ENCODE results near the gene C1orf198.

DNA sequence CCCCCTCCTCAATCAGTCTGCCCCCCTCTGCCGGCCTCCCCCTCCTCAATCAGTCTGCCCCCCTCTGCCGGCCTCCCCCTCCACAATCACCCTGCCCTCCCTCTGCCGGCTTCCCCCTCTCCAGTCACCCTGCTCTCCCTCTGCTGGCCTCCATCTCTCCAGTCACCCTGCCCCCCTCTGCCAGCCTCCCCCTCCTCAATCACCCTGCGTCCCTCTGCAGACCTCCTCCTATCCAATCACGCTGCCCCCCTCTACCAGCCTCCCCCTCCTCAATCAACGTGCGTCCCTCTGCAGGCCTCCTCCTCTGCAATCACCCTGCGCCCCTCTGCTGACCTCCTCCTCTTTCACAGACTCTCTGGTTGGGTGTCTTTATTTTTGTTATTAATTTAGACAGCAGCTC, 11.5 kb upstream of the C1orf198 start:
- TF ChIP-seq, protein P1, sequence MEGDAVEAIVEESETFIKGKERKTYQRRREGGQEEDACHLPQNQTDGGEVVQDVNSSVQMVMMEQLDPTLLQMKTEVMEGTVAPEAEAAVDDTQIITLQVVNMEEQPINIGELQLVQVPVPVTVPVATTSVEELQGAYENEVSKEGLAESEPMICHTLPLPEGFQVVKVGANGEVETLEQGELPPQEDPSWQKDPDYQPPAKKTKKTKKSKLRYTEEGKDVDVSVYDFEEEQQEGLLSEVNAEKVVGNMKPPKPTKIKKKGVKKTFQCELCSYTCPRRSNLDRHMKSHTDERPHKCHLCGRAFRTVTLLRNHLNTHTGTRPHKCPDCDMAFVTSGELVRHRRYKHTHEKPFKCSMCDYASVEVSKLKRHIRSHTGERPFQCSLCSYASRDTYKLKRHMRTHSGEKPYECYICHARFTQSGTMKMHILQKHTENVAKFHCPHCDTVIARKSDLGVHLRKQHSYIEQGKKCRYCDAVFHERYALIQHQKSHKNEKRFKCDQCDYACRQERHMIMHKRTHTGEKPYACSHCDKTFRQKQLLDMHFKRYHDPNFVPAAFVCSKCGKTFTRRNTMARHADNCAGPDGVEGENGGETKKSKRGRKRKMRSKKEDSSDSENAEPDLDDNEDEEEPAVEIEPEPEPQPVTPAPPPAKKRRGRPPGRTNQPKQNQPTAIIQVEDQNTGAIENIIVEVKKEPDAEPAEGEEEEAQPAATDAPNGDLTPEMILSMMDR (conservative IDR thresholded peaks at IDR 0.05; ENCODE audit: low read length) = no peak
- no peak for TF ChIP-seq EZH2phosphoT487 (IDR thresholded peaks at IDR 0.05; ENCODE audit: borderline replicate concordance)

Data from Loucy (cell line).